NCI-H2196 treated with DMSO at 0.1 percent for 48 hours (cell line): ENCODE results near the gene UGT1A4.

Experiments
- DNase-seq: peaks from one replicate; lab custom pipeline; 2025; ENCODE audit not compliant: unreplicated experiment; lab: John Stamatoyannopoulos, UW

The UGT1A4 gene

GRCh38 chr2:233779722-233780121 lies 61.2 kb downstream of the UGT1A4 start:
- DNase-seq, result no peak

GRCh38 chr2:233780771-233781170 lies 62.2 kb downstream of the UGT1A4 start:
- no peak for DNase-seq

- DNase-seq, result no peak
Observed at GRCh38 chr2:233789554-233789953, 71.0 kb downstream of the UGT1A4 start.

- no peak for DNase-seq
Observed at GRCh38 chr2:233791151-233791882, 72.8 kb downstream of the UGT1A4 start.

GRCh38 chr2:233791883-233792329 lies 73.4 kb downstream of the UGT1A4 start:
- no peak for DNase-seq

GRCh38 chr2:233792720-233793119 lies 74.2 kb downstream of the UGT1A4 start:
- no peak for DNase-seq

- no peak for DNase-seq
Observed at GRCh38 chr2:233793465-233794127, 75.1 kb downstream of the UGT1A4 start.

GRCh38 chr2:233794128-233794658 lies 75.7 kb downstream of the UGT1A4 start:
- no peak for DNase-seq

- DNase-seq, result no peak
Observed at GRCh38 chr2:233795735-233796171, 77.2 kb downstream of the UGT1A4 start.

GRCh38 chr2:233796254-233796653 lies 77.7 kb downstream of the UGT1A4 start:
- no peak for DNase-seq

GRCh38 chr2:233798335-233799086 lies 80.0 kb downstream of the UGT1A4 start:
- no peak for DNase-seq

GRCh38 chr2:233799087-233799665 lies 80.6 kb downstream of the UGT1A4 start:
- no peak for DNase-seq

- no peak for DNase-seq
Observed at GRCh38 chr2:233799716-233800115, 81.2 kb downstream of the UGT1A4 start.

- DNase-seq, result no peak
Observed at GRCh38 chr2:233800208-233800607, 81.7 kb downstream of the UGT1A4 start.

GRCh38 chr2:233801357-233802131 lies 83.0 kb downstream of the UGT1A4 start:
- no peak for DNase-seq

GRCh38 chr2:233802132-233802815 lies 83.7 kb downstream of the UGT1A4 start:
- DNase-seq, result no peak

GRCh38 chr2:233803292-233803911 lies 84.9 kb downstream of the UGT1A4 start:
- DNase-seq, result no peak

- no peak for DNase-seq
Observed at GRCh38 chr2:233803994-233804393, 85.5 kb downstream of the UGT1A4 start.

GRCh38 chr2:233807215-233807865 lies 88.8 kb downstream of the UGT1A4 start:
- no peak for DNase-seq
